Effector CD8-positive, alpha-beta T cell (primary cell): ENCODE data around the gene AGXT2.

Source experiments
- DNase-seq: peaks from one replicate; lab custom pipeline; 2025; lab: John Stamatoyannopoulos, UW
- total RNA-seq, 4 experiments: gene quantifications; one replicate each; lab custom pipeline; 2026; lab: John Stamatoyannopoulos, UW

Gene AGXT2
- 0 to 0.18 (median 0) reads per million in 4 experiments for total RNA-seq

GRCh38 chr5:35047785-35048404, at the start of gene AGXT2:
AGXT2 (minus strand) TSS chr5:35047949; CDS start chr5:35047892, 57 bp downstream.
- no peak for DNase-seq

GRCh38 chr5:35096932-35097331, 49.2 kb upstream of the AGXT2 start:
- no peak for DNase-seq

GRCh38 chr5:35096216-35096615, 48.5 kb upstream of the AGXT2 start:
- no peak for DNase-seq

GRCh38 chr5:35095366-35095765, 47.6 kb upstream of the AGXT2 start:
- no peak for DNase-seq

- no peak for DNase-seq
These were observed 47.2 kb upstream of the AGXT2 start for GRCh38 chr5:35094948-35095347.

- no peak for DNase-seq
These were observed 45.0 kb upstream of the AGXT2 start for GRCh38 chr5:35092703-35093102.

GRCh38 chr5:35091704-35092103, 44.0 kb upstream of the AGXT2 start:
- no peak for DNase-seq

GRCh38 chr5:35089334-35090314, 41.9 kb upstream of the AGXT2 start:
- DNase-seq = peak; percentile 28

GRCh38 chr5:35087991-35088390, 40.2 kb upstream of the AGXT2 start:
- no peak for DNase-seq

GRCh38 chr5:35083150-35083549, 35.4 kb upstream of the AGXT2 start:
- no peak for DNase-seq

GRCh38 chr5:35082530-35082929, 34.8 kb upstream of the AGXT2 start:
- no peak for DNase-seq

GRCh38 chr5:35081134-35081533, 33.4 kb upstream of the AGXT2 start:
- DNase-seq = no peak

- no peak for DNase-seq
These were observed 25.4 kb upstream of the AGXT2 start for GRCh38 chr5:35073160-35073559.

- no peak for DNase-seq
These were observed 21.4 kb upstream of the AGXT2 start for GRCh38 chr5:35069188-35069587.

- DNase-seq = no peak
These were observed 20.2 kb upstream of the AGXT2 start for GRCh38 chr5:35067985-35068384.

- DNase-seq = no peak
These were observed 18.6 kb upstream of the AGXT2 start for GRCh38 chr5:35066260-35066795.

- no peak for DNase-seq
These were observed 15.7 kb upstream of the AGXT2 start for GRCh38 chr5:35063414-35063813.

GRCh38 chr5:35061211-35061770, 13.5 kb upstream of the AGXT2 start:
- no peak for DNase-seq

- DNase-seq = no peak
These were observed 12.5 kb upstream of the AGXT2 start for GRCh38 chr5:35060236-35060635.

GRCh38 chr5:35059251-35059650, 11.5 kb upstream of the AGXT2 start:
- no peak for DNase-seq

- no peak for DNase-seq
These were observed 10.6 kb upstream of the AGXT2 start for GRCh38 chr5:35058374-35058788.

- DNase-seq = no peak
These were observed 8.9 kb upstream of the AGXT2 start for GRCh38 chr5:35056686-35057085.
